Naive B cell (primary cell): Measurements from ENCODE around the gene FMNL2. TPM values are rescaled to one million over a fixed set of nuclear protein-coding genes. Genes with fewer than 3 reads are reported as not detected.

Experiments
- ATAC-seq, 2 donors: fragments of 150-1000 bp; cut with Tn5 transposase; 2 replicates each; pipeline ENCODE4 v1.10.0; 2021; ENCODE audit warnings: low read depth in 2 of 2, mild to moderate bottlenecking in 2 of 2, moderate library complexity in 2 of 2
- DNase-seq: peaks from one replicate; pipeline ENCODE4 v3.0.0; 2022
- H3K27ac Mint-ChIP-seq, 6 donors: one replicate each; pipeline ENCODE4 v1.8.0; 2020 to 2022; ENCODE audit warnings: mild to moderate bottlenecking in 6 of 6, mixed read lengths in 6 of 6, moderate library complexity in 5 of 6, inconsistent platforms in 2 of 6
- H3K27me3 Mint-ChIP-seq, 3 donors: one replicate each; pipeline ENCODE4 v1.8.0; 2021 to 2022; ENCODE audit warnings: mixed read lengths in 3 of 3, mild to moderate bottlenecking in 1 of 3
- H3K36me3 Mint-ChIP-seq, 2 donors: one replicate each; pipeline ENCODE4 v1.8.0; 2020 to 2022; ENCODE audit warnings: mixed read lengths in 2 of 2, inconsistent platforms in 1 of 2, mild to moderate bottlenecking in 1 of 2
- H3K4me1 Mint-ChIP-seq, 3 donors: one replicate each; pipeline ENCODE4 v1.8.0; 2020 to 2022; ENCODE audit warnings: mixed read lengths in 3 of 3, inconsistent platforms in 1 of 3, mild to moderate bottlenecking in 1 of 3, moderate library complexity in 1 of 3
- H3K4me3 Mint-ChIP-seq, 8 donors: one replicate each; pipeline ENCODE4 v1.8.0; 2020 to 2022; ENCODE audit warnings: mild to moderate bottlenecking in 8 of 8, mixed read lengths in 8 of 8, moderate library complexity in 8 of 8, inconsistent platforms in 2 of 8
- H3K9me3 Mint-ChIP-seq, 7 donors: one replicate each; pipeline ENCODE4 v1.8.0; 2020 to 2022; ENCODE audit warnings: mixed read lengths in 7 of 7, mild to moderate bottlenecking in 5 of 7, inconsistent platforms in 2 of 7, moderate library complexity in 1 of 7
- polyA plus RNA-seq, 6 donors: library from polyadenylated mRNA; unstranded; fragments of 300-500 nt; fragmentation: Illumina TruSeq; gene quantifications; one replicate each; pipeline ENCODE4 v1.2.3, GENCODE V29; 2021; ENCODE audit warnings: low read depth in 6 of 6

FMNL2 gene
- polyA plus RNA-seq, 6 donors from 2014 or later = 0.08 to 1.4 (median 0.61) TPM

GRCh38 chr2:152326710-152327109, 8.3 kb upstream of the FMNL2 start:
- no peak for DNase-seq
- H3K4me3 Mint-ChIP-seq = peak overlapping the region in 1 of 8 donors; percentile 29
- peaks cover 8 to 29% (median 20%) of the 10 kb centered on the region in 3 donors for H3K27me3 Mint-ChIP-seq

GRCh38 chr2:152328013-152328412, 7.0 kb upstream of the FMNL2 start:
- no peaks in the 10 kb centered on the region for H3K4me1 Mint-ChIP-seq
- H3K27ac Mint-ChIP-seq = no peak overlapping the region
- no peaks in the 10 kb centered on the region for H3K9me3 Mint-ChIP-seq
- no peaks in the 10 kb centered on the region for H3K36me3 Mint-ChIP-seq
- peaks cover 8 to 37% (median 20%) of the 10 kb centered on the region in 3 donors for H3K27me3 Mint-ChIP-seq
- no peak overlapping the region for H3K4me3 Mint-ChIP-seq
- no peak for ATAC-seq
- no peak for DNase-seq

More at GRCh38 chr2:152326710-152327109, 8.3 kb upstream of the FMNL2 start:
- H3K9me3 Mint-ChIP-seq = no peaks in the 10 kb centered on the region
- no peaks in the 10 kb centered on the region for H3K4me1 Mint-ChIP-seq
- no peak for ATAC-seq
- no peak overlapping the region for H3K27ac Mint-ChIP-seq
- H3K36me3 Mint-ChIP-seq = no peaks in the 10 kb centered on the region

- Mint-ChIP-seq H3K27me3 (peaks cover 15 to 50% (median 17%) of the 10 kb centered on the region in 3 donors), H3K36me3 (no peaks in the 10 kb centered on the region), H3K4me3 (no peak overlapping the region), H3K9me3 (no peaks in the 10 kb centered on the region), H3K4me1 (peaks cover 7% of the 10 kb centered on the region in 3 donors), H3K27ac (no peak overlapping the region)
- ATAC-seq (no peak), DNase-seq (no peak)
These were observed 4.6 kb upstream of the FMNL2 start for GRCh38 chr2:152330235-152330866.

- H3K9me3 Mint-ChIP-seq = no peaks in the 10 kb centered on the region
- peaks cover 12 to 49% (median 31%) of the 10 kb centered on the region in 3 donors for H3K27me3 Mint-ChIP-seq
- DNase-seq (no peak), ATAC-seq (no peak)
- peak overlapping the region; percentile 79 to 94 (median 91) for H3K4me3 Mint-ChIP-seq
- peak overlapping the region in 1 of 6 donors; percentile 31 for H3K27ac Mint-ChIP-seq
- H3K36me3 Mint-ChIP-seq = no peaks in the 10 kb centered on the region
- peaks cover 13 to 20% (median 16%) of the 10 kb centered on the region in 3 donors for H3K4me1 Mint-ChIP-seq
These were observed 316 bp upstream of the FMNL2 start for GRCh38 chr2:152334701-152335015.

- H3K4me3 Mint-ChIP-seq = peak overlapping the region; percentile 74 to 93 (median 90)
- H3K36me3 Mint-ChIP-seq = no peaks in the 10 kb centered on the region
- H3K9me3 Mint-ChIP-seq = no peaks in the 10 kb centered on the region
These were observed 748 bp downstream of the FMNL2 start for GRCh38 chr2:152335726-152336118.

GRCh38 chr2:152336119-152336853, 1.3 kb downstream of the FMNL2 start:
- Mint-ChIP-seq H3K4me1 (peaks cover 13 to 20% (median 16%) of the 10 kb centered on the region in 3 donors), H3K4me3 (peak overlapping the region; percentile 78 to 92 (median 88)), H3K27ac (peak overlapping the region in 1 of 6 donors; percentile 87), H3K27me3 (peaks cover 11 to 37% (median 22%) of the 10 kb centered on the region in 3 donors), H3K9me3 (no peaks in the 10 kb centered on the region), H3K36me3 (no peaks in the 10 kb centered on the region)
- DNase-seq = peak; percentile 14
- peak; percentile 11 to 17 for ATAC-seq

More at GRCh38 chr2:152335726-152336118, 748 bp downstream of the FMNL2 start:
- DNase-seq = peak; percentile 1
- no peak overlapping the region for H3K27ac Mint-ChIP-seq
- peaks cover 13 to 20% (median 16%) of the 10 kb centered on the region in 3 donors for H3K4me1 Mint-ChIP-seq
- peaks cover 12 to 41% (median 25%) of the 10 kb centered on the region in 3 donors for H3K27me3 Mint-ChIP-seq
- peak in 1 of 2 donors; percentile 14 for ATAC-seq

- DNase-seq (no peak), ATAC-seq (no peak)
- Mint-ChIP-seq H3K27me3 (peaks cover 9 to 37% (median 22%) of the 10 kb centered on the region in 3 donors), H3K4me3 (peak overlapping the region; percentile 78 to 92 (median 88)), H3K27ac (peak overlapping the region in 2 of 6 donors; percentile 86 to 87), H3K4me1 (peaks cover 13 to 20% (median 16%) of the 10 kb centered on the region in 3 donors), H3K9me3 (no peaks in the 10 kb centered on the region), H3K36me3 (no peaks in the 10 kb centered on the region)
These were observed 2.0 kb downstream of the FMNL2 start for GRCh38 chr2:152336854-152337510.

- ATAC-seq (no peak), DNase-seq (no peak)
- Mint-ChIP-seq H3K9me3 (no peaks in the 10 kb centered on the region), H3K4me3 (peak overlapping the region in 6 of 8 donors; percentile 15 to 91 (median 79)), H3K36me3 (no peaks in the 10 kb centered on the region), H3K4me1 (peaks cover 13 to 20% (median 16%) of the 10 kb centered on the region in 3 donors), H3K27ac (no peak overlapping the region), H3K27me3 (peaks cover 9 to 34% (median 22%) of the 10 kb centered on the region in 3 donors)
These were observed 2.5 kb downstream of the FMNL2 start for GRCh38 chr2:152337511-152337903.

- ATAC-seq (no peak), DNase-seq (no peak)
- Mint-ChIP-seq H3K4me3 (peak overlapping the region in 1 of 8 donors; percentile 66), H3K9me3 (no peaks in the 10 kb centered on the region), H3K27me3 (peaks cover 2 to 19% (median 18%) of the 10 kb centered on the region in 3 donors), H3K36me3 (no peaks in the 10 kb centered on the region), H3K4me1 (peaks cover 8 to 16% (median 11%) of the 10 kb centered on the region in 3 donors), H3K27ac (no peak overlapping the region)
These were observed 4.7 kb downstream of the FMNL2 start for GRCh38 chr2:152339556-152340286.

GRCh38 chr2:152342259-152343046, 7.5 kb downstream of the FMNL2 start:
- no peaks in the 10 kb centered on the region for H3K9me3 Mint-ChIP-seq
- peaks cover 0 to 5% (median 1%) of the 10 kb centered on the region in 3 donors for H3K27me3 Mint-ChIP-seq
- DNase-seq (no peak), ATAC-seq (no peak)
- no peaks in the 10 kb centered on the region for H3K4me1 Mint-ChIP-seq
- H3K36me3 Mint-ChIP-seq = no peaks in the 10 kb centered on the region
- H3K27ac Mint-ChIP-seq = peak overlapping the region in 1 of 6 donors; percentile 27
- H3K4me3 Mint-ChIP-seq = no peak overlapping the region

GRCh38 chr2:152343426-152343825, 8.5 kb downstream of the FMNL2 start:
- ATAC-seq = no peak
- no peaks in the 10 kb centered on the region for H3K9me3 Mint-ChIP-seq
- no peak overlapping the region for H3K4me3 Mint-ChIP-seq
- H3K27ac Mint-ChIP-seq = no peak overlapping the region
- H3K27me3 Mint-ChIP-seq = no peaks in the 10 kb centered on the region
- no peaks in the 10 kb centered on the region for H3K4me1 Mint-ChIP-seq
- H3K36me3 Mint-ChIP-seq = no peaks in the 10 kb centered on the region
- no peak for DNase-seq

- Mint-ChIP-seq H3K4me3 (no peak overlapping the region), H3K36me3 (no peaks in the 10 kb centered on the region), H3K4me1 (no peaks in the 10 kb centered on the region), H3K27me3 (no peaks in the 10 kb centered on the region), H3K9me3 (no peaks in the 10 kb centered on the region), H3K27ac (peak overlapping the region in 1 of 6 donors; percentile 1)
- no peak for DNase-seq
- ATAC-seq = no peak
These were observed 9.7 kb downstream of the FMNL2 start for GRCh38 chr2:152344579-152345195.
